ENCODE data around the gene SPINT3.

SPINT3 gene

DNA sequence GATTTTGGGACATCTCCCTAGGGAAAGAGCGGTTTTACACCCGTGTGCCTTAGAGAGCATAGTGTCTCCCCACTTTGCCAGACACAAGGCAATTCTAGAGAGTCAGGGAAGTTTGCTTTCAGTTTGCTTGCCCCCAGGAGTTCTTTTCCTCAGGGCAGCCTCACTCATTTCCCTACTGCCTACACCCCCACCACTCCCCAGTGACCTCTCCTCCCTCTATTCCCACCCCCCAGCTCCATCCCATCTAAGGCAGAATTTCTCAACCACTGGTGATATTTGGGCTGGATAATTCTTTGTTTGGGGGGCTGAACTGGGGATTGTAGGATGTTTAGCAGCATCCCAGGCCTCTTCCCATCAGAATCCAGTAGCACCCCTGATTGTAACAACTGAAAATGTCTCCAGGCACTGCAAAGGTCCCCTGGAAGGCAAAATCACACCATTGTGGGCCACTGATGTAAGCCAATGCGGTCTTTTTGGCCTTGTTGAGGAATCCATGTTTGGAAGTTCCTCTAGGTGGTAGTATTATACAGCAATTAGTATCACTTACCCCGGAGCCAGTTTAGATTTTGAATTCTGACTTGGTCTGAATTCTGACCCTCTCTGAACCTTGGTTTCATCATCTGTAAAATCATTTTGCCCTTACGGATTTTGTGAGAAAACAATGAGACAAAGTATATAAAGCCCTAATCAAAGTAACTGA, 30.5 kb upstream of the SPINT3 start:
- FAIRE-seq (no peak), DNase-seq (ENCODE audit: insufficient read length, low spot score) (no peak)
- TF ChIP-seq, protein P1, sequence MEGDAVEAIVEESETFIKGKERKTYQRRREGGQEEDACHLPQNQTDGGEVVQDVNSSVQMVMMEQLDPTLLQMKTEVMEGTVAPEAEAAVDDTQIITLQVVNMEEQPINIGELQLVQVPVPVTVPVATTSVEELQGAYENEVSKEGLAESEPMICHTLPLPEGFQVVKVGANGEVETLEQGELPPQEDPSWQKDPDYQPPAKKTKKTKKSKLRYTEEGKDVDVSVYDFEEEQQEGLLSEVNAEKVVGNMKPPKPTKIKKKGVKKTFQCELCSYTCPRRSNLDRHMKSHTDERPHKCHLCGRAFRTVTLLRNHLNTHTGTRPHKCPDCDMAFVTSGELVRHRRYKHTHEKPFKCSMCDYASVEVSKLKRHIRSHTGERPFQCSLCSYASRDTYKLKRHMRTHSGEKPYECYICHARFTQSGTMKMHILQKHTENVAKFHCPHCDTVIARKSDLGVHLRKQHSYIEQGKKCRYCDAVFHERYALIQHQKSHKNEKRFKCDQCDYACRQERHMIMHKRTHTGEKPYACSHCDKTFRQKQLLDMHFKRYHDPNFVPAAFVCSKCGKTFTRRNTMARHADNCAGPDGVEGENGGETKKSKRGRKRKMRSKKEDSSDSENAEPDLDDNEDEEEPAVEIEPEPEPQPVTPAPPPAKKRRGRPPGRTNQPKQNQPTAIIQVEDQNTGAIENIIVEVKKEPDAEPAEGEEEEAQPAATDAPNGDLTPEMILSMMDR (IDR thresholded peaks at IDR 0.05; ENCODE audit: insufficient read depth, missing control alignments) = peak; percentile 38

- TF ChIP-seq, protein P1 (IDR thresholded peaks at IDR 0.05; ENCODE audit: insufficient read depth, missing control alignments) = no peak
- DNase-seq (ENCODE audit: insufficient read length, low spot score) = no peak
- no peak for FAIRE-seq
Observed at GRCh38 chr20:45545351-45545750, 29.9 kb upstream of the SPINT3 start.

GRCh38 chr20:45539382-45539781, 24.0 kb upstream of the SPINT3 start, which contains the start of gene WFDC6:
Gene WFDC6, minus strand, starts transcription at chr20:45539482. Its CDS starts 75 bp downstream, at chr20:45539407.
- DNase-seq (ENCODE audit: insufficient read length, low spot score) (no peak), FAIRE-seq (no peak)
- TF ChIP-seq, protein P1 (IDR thresholded peaks at IDR 0.05; ENCODE audit: insufficient read depth, missing control alignments) = no peak

GRCh38 chr20:45538209-45538799, 22.9 kb upstream of the SPINT3 start:
- TF ChIP-seq, protein P1 (IDR thresholded peaks at IDR 0.05; ENCODE audit: insufficient read depth, missing control alignments) = peak; percentile 5
- DNase-seq (ENCODE audit: insufficient read length, low spot score) (peak; percentile 13), FAIRE-seq (no peak)

GRCh38 chr20:45527294-45527693, 11.9 kb upstream of the SPINT3 start:
- TF ChIP-seq, protein P1 (IDR thresholded peaks at IDR 0.05; ENCODE audit: insufficient read depth, missing control alignments) = no peak
- DNase-seq (ENCODE audit: insufficient read length, low spot score) (no peak), FAIRE-seq (no peak)

DNA sequence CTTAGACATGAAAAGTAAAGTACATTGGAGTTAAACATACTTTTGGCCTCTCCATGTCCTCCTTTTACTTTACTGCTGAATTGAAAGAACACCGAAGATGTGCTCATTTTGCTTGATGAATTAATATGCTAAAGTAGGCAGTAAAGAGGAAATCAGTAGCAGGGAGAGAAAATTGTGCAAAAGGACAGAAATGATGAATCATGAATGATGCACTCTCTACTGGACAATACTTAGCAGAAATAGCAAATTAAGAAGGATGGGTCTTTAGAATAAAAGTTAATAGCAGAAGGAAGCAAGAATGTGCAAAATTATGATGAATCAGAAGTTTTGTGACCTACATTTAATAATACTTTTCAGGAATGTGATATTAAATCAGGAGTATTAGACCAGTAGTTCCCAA, 8.4 kb upstream of the SPINT3 start:
- TF ChIP-seq, protein P1 (IDR thresholded peaks at IDR 0.05; ENCODE audit: insufficient read depth, missing control alignments) = no peak
- DNase-seq (ENCODE audit: insufficient read length, low spot score) (no peak), FAIRE-seq (no peak)

GRCh38 chr20:45518282-45518681, 2.9 kb upstream of the SPINT3 start:
- DNase-seq (ENCODE audit: insufficient read length, low spot score) (no peak), FAIRE-seq (no peak)
- TF ChIP-seq, protein P1 (IDR thresholded peaks at IDR 0.05; ENCODE audit: insufficient read depth, missing control alignments) = no peak

Data from D721Med (cell line).